ENCODE measurements around the gene MCL1.

DNA sequence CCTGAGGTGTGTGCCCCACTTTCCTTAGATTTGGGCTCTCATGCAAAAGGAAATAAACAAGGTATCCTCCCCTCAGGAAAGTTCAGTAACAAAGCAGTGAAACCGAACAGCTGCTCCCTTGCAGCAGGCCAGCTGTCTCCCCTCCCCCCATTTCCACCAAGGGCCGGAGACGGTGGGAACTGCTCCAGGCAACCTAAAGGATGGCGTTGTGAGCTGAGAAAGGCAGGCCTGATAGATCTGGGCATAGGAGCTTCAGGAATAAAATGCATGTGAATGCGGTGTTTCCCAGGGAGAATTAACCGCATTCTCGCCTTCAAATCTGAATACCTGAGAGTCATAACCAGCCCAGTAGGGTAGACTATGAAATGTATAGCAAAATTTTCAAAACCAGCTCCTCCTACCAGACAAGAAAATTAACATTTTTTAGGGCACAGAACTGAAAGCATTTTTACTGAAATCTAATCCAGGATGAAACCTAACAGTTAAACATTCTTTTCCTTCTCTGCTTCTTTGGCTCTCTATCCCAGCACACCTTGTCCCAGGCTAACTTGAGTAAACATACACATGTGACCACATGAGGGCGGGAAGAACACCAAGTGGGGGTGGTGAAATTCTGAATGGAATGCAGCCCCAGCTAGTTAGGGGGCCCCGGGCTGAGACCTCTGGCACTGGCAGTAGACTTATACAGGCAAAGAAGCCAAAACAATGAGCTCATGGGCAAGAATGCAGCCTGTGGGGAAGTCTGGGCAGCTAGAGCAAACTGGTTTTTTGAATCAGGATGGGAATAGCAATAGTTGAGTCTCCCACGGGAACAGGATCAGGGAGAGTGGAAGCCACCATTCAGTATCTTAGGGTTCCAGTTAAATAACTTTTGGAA, 11.5 kb downstream of the MCL1 start:
- TF ChIP-seq, protein P1, sequence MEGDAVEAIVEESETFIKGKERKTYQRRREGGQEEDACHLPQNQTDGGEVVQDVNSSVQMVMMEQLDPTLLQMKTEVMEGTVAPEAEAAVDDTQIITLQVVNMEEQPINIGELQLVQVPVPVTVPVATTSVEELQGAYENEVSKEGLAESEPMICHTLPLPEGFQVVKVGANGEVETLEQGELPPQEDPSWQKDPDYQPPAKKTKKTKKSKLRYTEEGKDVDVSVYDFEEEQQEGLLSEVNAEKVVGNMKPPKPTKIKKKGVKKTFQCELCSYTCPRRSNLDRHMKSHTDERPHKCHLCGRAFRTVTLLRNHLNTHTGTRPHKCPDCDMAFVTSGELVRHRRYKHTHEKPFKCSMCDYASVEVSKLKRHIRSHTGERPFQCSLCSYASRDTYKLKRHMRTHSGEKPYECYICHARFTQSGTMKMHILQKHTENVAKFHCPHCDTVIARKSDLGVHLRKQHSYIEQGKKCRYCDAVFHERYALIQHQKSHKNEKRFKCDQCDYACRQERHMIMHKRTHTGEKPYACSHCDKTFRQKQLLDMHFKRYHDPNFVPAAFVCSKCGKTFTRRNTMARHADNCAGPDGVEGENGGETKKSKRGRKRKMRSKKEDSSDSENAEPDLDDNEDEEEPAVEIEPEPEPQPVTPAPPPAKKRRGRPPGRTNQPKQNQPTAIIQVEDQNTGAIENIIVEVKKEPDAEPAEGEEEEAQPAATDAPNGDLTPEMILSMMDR (conservative IDR thresholded peaks at IDR 0.05; ENCODE audit: low read depth in 2 of 2) = no peak; a peak in 1 of 4 replicates
- TF ChIP-seq, protein P2, sequence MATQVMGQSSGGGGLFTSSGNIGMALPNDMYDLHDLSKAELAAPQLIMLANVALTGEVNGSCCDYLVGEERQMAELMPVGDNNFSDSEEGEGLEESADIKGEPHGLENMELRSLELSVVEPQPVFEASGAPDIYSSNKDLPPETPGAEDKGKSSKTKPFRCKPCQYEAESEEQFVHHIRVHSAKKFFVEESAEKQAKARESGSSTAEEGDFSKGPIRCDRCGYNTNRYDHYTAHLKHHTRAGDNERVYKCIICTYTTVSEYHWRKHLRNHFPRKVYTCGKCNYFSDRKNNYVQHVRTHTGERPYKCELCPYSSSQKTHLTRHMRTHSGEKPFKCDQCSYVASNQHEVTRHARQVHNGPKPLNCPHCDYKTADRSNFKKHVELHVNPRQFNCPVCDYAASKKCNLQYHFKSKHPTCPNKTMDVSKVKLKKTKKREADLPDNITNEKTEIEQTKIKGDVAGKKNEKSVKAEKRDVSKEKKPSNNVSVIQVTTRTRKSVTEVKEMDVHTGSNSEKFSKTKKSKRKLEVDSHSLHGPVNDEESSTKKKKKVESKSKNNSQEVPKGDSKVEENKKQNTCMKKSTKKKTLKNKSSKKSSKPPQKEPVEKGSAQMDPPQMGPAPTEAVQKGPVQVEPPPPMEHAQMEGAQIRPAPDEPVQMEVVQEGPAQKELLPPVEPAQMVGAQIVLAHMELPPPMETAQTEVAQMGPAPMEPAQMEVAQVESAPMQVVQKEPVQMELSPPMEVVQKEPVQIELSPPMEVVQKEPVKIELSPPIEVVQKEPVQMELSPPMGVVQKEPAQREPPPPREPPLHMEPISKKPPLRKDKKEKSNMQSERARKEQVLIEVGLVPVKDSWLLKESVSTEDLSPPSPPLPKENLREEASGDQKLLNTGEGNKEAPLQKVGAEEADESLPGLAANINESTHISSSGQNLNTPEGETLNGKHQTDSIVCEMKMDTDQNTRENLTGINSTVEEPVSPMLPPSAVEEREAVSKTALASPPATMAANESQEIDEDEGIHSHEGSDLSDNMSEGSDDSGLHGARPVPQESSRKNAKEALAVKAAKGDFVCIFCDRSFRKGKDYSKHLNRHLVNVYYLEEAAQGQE (IDR thresholded peaks at IDR 0.05; ENCODE audit: unreplicated experiment) = peak; percentile 20
- no peak for TF ChIP-seq JUNB (IDR thresholded peaks at IDR 0.05; ENCODE audit: unreplicated experiment)
- TF ChIP-seq EZH2 (IDR thresholded peaks at IDR 0.05; ENCODE audit: low read depth, unreplicated experiment) = no peak
- peak; percentile 46 for TF ChIP-seq CREB1 (CRISPR knock-in tag; IDR thresholded peaks at IDR 0.05; ENCODE audit: low read depth)
- TF ChIP-seq POLR2AphosphoS5 (IDR thresholded peaks at IDR 0.05; ENCODE audit: low read depth) = peak; percentile 40
- 0 out of 2 replicates have a peak, but pooled peaks have one; percentile 8 for TF ChIP-seq NANOG (IDR thresholded peaks at IDR 0.05; ENCODE audit: borderline replicate concordance)
- no peak for TF ChIP-seq EZH2phosphoT487 (IDR thresholded peaks at IDR 0.05; ENCODE audit: unreplicated experiment)
- no peak for TF ChIP-seq STAT1 (IDR thresholded peaks at IDR 0.05; ENCODE audit: unreplicated experiment)
- TF ChIP-seq ZNF114 (CRISPR knock-in tag; IDR thresholded peaks at IDR 0.05) = no peak
- TF ChIP-seq, protein P3, sequence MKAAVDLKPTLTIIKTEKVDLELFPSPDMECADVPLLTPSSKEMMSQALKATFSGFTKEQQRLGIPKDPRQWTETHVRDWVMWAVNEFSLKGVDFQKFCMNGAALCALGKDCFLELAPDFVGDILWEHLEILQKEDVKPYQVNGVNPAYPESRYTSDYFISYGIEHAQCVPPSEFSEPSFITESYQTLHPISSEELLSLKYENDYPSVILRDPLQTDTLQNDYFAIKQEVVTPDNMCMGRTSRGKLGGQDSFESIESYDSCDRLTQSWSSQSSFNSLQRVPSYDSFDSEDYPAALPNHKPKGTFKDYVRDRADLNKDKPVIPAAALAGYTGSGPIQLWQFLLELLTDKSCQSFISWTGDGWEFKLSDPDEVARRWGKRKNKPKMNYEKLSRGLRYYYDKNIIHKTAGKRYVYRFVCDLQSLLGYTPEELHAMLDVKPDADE (IDR thresholded peaks at IDR 0.05) = peak; percentile 53; the same call in 1 of the 2 replicates

Measured in GM23338 (cell line).